ENCODE measurements around the gene ZSCAN5B.
"Not testable (repeated sequence)": the region's sequence is repeated elsewhere in the genome, so short reads cannot be mapped to it uniquely, and the experiment has no call there.

Gene ZSCAN5B

DNA sequence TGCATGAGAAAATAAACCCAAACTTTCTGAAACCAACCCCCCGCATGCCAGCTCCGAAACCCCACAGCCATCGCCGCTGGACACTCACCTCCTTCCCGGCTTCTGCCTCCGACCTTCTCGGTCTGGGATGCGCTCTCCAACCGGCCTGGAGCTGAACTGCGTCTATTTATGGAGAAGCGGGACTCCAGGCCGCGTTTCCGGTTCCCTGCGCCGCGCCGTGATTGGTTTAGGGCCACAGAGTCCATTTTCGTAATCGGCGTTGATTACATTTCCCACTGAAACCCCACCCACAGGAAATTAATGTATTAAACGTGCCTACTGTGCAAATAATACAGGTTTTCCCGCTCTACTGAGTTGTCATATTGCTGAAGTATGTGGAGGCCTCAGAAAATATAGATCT, at the start of gene ZSCAN5B:
ZSCAN5B (minus strand) TSS at position 138 of the 400 bp plus-strand sequence. CDS start 4,731 bp downstream, outside the sequence.
- DNase-seq (ENCODE audit: low spot score), result not testable (repeated sequence)

GRCh38 chr19:56245764-56246163, 48.2 kb upstream of the ZSCAN5B start:
- not testable (repeated sequence) for DNase-seq (ENCODE audit: low spot score)

- peak; percentile 58 for DNase-seq (ENCODE audit: low spot score)
Observed at GRCh38 chr19:56245121-56245740, 47.6 kb upstream of the ZSCAN5B start.

GRCh38 chr19:56223481-56223880, 25.9 kb upstream of the ZSCAN5B start:
- DNase-seq (ENCODE audit: low spot score), result no peak

DNA sequence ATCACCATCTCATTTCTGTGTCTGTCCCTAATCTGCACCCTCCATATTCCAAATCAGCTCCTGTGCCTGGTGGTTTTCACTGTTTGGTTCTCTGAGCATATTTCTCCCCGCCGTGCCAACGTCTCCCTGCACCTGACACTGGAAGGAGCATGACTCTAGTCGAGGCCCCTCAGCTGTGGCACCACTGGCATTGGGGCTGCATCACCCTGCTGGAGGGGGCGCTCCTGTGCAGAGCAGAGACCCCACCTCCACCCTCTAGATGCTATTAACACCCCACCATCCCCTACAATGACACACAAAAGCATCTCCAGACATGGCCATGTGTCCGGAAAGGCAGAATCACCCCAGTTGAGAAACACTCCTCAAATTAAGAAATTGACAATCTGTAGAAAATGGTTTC, 25.3 kb upstream of the ZSCAN5B start:
- no peak for DNase-seq (ENCODE audit: low spot score)

DNA sequence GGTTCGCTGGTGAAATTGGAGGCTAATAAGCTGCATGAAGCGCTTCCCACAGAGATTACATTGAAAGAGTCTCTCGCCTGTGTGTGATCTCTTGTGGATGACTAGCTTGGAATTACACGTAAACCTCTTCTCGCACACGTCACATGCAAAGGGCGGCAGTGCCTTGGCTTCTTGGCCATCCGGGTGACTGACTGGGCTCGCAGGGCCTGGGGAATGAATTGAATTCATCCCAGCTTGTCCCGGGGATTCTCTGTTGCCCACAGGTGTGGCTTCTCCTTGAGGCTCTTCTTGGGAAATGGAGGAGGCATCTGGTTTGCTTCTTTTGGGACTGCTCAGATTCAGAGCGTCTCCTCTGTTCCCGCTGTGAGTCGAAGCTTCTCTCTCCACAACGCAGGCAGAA, 24.3 kb upstream of the ZSCAN5B start:
- DNase-seq (ENCODE audit: low spot score), result no peak

GRCh38 chr19:56221442-56221841, 23.9 kb upstream of the ZSCAN5B start:
- DNase-seq (ENCODE audit: low spot score), result not testable (repeated sequence)

DNA sequence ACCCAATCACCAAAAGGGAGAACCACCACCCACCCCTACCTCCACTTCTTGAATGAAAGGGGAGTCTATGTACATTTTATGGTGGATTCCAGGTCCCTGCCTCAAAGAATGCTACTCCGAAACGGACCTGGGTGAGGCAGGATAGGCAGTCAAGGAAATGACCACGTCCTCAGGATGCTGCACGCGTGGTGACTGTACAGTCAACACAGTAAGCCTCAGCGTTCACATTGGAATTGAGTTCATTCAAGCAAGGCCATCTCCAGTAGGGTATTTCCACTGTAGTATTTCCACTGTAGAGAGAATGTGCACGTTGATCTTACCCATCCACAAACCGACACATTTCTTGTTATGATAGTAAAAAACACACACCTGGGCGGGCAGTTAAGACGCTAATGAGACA, 21.4 kb upstream of the ZSCAN5B start:
- DNase-seq (ENCODE audit: low spot score), result no peak

GRCh38 chr19:56217039-56217949, 19.7 kb upstream of the ZSCAN5B start:
- peak; percentile 35 for DNase-seq (ENCODE audit: low spot score)

- no peak for DNase-seq (ENCODE audit: low spot score)
Observed at GRCh38 chr19:56211718-56212117, 14.1 kb upstream of the ZSCAN5B start.

- not testable (repeated sequence) for DNase-seq (ENCODE audit: low spot score)
Observed at GRCh38 chr19:56210036-56210435, 12.5 kb upstream of the ZSCAN5B start.

DNA sequence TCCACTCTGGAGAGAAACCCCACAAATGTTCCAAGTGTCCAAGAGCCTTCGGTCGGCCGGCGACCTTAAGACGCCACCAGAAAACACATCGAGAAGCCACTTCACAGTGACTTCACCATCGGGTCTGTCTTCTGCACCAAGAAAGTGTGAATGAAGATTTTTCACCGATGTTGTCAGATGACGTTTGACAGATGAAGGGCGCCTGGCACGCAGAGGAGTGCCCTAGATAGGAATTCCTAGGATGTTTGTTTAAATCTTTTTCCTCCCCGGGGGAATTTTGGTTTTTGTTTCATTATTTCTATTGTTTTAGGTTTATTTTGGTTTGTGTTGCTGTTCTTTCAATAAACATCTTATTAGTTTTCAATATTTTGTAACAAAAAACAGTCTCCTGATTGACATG, 11.5 kb upstream of the ZSCAN5B start:
- DNase-seq (ENCODE audit: low spot score), result no peak

DNA sequence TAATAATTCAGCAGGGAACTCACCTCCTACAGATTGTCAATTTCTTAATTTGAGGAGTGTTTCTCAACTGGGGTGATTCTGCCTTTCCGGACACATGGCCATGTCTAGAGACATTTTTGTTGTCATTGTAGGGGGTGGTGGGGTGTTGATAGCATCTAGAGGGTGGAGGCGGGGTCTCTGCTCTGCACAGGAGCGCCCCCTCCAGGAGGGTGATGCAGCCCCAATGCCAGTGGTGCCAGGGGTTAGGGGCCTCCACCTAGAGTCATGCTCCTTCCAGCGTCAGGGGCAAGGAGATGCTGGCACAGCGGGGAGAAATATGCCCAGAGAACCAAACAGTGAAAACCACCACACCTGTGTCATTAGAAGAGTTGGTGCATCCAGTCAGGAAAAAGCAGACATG, 10.0 kb upstream of the ZSCAN5B start:
- DNase-seq (ENCODE audit: low spot score), result not testable (repeated sequence)

GRCh38 chr19:56201973-56202372, 4.4 kb upstream of the ZSCAN5B start, which contains the start of gene ZSCAN5C:
Gene ZSCAN5C (plus strand): TSS chr19:56202273. CDS start chr19:56205914, 3,641 bp downstream.
- DNase-seq (ENCODE audit: low spot score), result no peak

- DNase-seq (ENCODE audit: low spot score), result no peak
Observed at GRCh38 chr19:56199687-56200086, 2.1 kb upstream of the ZSCAN5B start.

DNA sequence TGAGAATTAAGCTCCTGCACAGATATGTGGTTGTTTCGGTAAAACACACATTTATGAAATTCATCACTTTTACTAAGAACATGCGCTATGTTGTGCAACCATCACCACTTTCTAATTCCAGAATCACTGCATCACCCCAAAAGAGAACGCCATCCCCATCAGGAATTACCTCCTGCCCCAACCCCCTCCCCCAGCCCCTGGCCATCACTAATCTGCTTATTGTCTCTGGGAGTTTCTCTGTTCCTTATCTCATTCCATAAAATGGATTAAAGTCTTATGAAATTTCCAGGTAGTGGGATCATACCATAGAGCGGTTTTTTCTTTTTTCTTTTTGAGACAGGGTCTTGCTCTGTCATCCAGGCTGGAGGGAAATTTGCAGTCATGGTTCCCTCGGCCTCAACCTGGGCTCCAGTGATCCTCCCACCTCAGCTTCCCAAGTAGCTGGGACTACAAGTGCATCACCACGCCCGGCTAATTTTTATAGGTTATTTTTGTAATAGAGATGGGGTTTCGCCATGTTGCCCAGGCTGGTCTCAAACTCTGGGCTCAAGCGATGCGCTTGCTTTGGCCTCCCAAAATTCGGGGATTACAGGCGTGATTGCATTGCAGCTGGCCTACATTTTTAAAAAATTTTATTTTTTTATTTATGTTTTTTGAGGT, 3.5 kb downstream of the ZSCAN5B start:
- DNase-seq (ENCODE audit: low spot score), result no peak

DNA sequence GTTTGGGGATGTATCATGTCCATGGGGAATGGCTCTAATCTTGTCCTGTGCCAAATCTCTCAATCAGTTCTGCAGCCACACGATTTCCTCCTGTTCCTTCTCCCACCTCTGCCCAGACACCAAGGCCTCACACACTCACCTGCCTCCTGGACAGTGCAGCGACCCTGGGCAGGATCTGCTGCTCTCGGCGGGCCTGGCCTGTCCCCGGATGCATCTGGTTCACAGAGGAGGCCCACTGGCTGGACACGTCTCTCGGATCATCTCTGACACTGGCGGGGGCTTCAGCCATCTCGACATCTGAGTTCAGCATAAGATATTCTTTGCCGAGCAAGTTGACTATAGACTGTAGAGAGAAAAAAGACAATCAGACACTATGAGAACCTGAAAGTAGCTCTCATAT, 5.9 kb downstream of the ZSCAN5B start:
- no peak for DNase-seq (ENCODE audit: low spot score)

DNA sequence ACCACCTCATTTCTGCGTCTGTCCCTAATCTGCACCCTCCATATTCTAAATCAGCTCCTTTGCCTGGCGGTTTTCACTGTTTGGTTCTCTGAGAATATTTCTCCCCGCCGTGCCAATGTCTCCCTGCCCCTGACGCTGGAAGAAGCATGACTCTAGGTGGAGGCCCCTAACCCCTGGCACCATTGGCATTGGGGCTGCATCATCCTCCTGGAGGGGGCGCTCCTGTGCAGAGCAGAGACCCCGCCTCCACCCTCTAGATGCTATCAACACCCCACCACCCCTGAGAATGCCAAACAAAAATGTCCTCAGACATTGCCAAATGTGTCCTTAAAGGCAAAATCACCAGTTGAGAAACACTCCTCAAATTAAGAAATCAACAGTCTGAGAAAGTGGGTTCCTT, 6.5 kb downstream of the ZSCAN5B start:
- no peak for DNase-seq (ENCODE audit: low spot score)

- no peak for DNase-seq (ENCODE audit: low spot score)
Observed at GRCh38 chr19:56189785-56190184, 7.8 kb downstream of the ZSCAN5B start.

DNA sequence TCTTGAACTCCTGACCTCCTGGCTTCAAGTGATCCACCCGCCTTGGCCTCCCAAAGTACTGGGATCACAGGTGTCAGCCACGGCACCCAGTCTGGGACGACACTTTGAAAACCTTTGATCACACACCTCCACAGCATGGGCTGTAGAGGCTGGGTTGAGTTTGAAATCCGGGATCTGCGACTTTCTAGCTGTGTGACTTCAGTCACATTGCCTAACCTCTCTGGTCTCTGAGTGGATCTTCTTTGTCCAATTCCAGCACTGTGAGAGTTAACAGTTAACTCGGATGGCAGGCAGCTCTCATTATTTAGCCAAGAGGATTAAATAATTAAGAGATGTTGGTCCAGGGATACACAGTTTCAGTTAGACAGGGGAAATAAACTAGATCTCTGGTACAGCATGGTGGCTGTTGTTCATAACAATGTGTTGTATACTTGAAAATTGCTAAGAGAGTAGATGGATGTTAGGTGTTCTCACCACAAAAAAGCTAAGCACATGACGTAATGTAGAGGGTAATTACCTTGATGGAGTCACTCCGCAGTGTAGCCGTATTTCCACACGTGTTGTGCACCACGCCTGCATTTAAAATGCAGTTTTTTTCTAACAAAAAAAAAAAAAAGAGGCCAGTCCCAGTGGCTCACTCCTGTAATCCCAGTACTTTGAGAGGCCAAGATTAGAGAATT, 19.9 kb downstream of the ZSCAN5B start:
- no peak for DNase-seq (ENCODE audit: low spot score)

DNA sequence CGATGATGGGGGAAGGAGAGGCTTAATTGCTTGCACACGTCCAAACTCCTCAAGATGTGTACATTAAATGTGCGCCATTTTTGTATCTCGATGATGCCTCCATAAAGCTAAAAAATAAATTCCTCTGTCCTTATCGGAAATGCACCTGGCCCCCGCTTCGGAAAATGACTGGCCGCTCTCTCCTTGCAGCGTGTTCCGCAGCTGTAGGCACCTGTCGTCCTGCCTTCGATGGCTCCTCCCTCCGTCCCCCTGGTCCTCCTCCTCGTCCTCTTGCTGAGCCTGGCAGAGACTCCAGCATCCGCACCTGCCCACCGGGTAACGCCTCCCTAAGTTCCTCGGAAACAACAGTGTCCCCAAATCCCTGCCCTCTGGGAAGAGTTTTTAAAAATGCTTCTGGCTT, 20.7 kb downstream of the ZSCAN5B start:
- no peak for DNase-seq (ENCODE audit: low spot score)

DNA sequence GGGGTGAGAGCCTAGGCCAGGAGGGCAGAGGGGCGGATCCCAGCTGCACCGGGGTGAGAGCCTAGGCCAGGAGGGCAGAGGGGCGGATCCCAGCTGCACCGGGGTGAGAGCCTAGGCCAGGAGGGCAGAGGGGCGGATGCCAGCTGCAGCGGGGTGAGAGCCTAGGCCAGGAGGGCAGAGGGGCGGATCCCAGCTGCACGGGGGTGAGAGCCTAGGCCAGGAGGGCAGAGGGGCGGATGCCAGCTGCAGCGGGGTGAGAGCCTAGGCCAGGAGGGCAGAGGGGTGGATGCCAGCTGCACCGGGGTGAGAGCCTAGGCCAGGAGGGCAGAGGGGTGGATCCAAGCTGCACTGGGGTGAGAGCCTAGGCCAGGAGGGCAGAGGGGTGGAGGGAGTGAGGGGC, 21.3 kb downstream of the ZSCAN5B start:
- not testable (repeated sequence) for DNase-seq (ENCODE audit: low spot score)
